ENCODE measurements around the gene MYDGF. TPM values are rescaled to one million over a fixed set of nuclear protein-coding genes. Genes with fewer than 3 reads are reported as not detected.

Gene MYDGF
- total and polyA plus RNA-seq, 8 donors, result 70.0 to 156 (median 82.7) TPM

GRCh38 chr19:4662812-4663211 is 7.3 kb downstream of the MYDGF start:
- no peak for ATAC-seq
- intact Hi-C loops (cut with DNase I), result no loop called here
- no peaks in the 10 kb centered on the region for H3K9me3 ChIP-seq
- no peak overlapping the region for H3K27ac ChIP-seq
- no peaks in the 10 kb centered on the region for H3K27me3 ChIP-seq
- DNase-seq, result no peak
- no peak overlapping the region for H3K4me3 ChIP-seq
- peaks cover 0 to 93% of the 10 kb centered on the region in 2 donors for H3K36me3 ChIP-seq
- TF ChIP-seq, protein P1, sequence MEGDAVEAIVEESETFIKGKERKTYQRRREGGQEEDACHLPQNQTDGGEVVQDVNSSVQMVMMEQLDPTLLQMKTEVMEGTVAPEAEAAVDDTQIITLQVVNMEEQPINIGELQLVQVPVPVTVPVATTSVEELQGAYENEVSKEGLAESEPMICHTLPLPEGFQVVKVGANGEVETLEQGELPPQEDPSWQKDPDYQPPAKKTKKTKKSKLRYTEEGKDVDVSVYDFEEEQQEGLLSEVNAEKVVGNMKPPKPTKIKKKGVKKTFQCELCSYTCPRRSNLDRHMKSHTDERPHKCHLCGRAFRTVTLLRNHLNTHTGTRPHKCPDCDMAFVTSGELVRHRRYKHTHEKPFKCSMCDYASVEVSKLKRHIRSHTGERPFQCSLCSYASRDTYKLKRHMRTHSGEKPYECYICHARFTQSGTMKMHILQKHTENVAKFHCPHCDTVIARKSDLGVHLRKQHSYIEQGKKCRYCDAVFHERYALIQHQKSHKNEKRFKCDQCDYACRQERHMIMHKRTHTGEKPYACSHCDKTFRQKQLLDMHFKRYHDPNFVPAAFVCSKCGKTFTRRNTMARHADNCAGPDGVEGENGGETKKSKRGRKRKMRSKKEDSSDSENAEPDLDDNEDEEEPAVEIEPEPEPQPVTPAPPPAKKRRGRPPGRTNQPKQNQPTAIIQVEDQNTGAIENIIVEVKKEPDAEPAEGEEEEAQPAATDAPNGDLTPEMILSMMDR (IDR thresholded peaks at IDR 0.05), result no peak
- H3K4me1 ChIP-seq, result peaks cover 0 to 14% of the 10 kb centered on the region in 2 donors

GRCh38 chr19:4662020-4662695 is 8.0 kb downstream of the MYDGF start:
- Histone ChIP-seq H3K27ac (no peak overlapping the region), H3K36me3 (peaks cover 0 to 93% of the 10 kb centered on the region in 2 donors), H3K9me3 (no peaks in the 10 kb centered on the region), H3K27me3 (no peaks in the 10 kb centered on the region), H3K4me3 (no peak overlapping the region), H3K4me1 (peaks cover 0 to 7% of the 10 kb centered on the region in 2 donors)
- ATAC-seq (no peak), DNase-seq (no peak)
- TF ChIP-seq, protein P1 (IDR thresholded peaks at IDR 0.05), result no peak
- intact Hi-C loops (cut with DNase I), result no loop called here

- ATAC-seq (no peak), DNase-seq (no peak)
- H3K27ac ChIP-seq, result no peak overlapping the region
- H3K4me3 ChIP-seq, result no peak overlapping the region
- H3K4me1 ChIP-seq, result no peaks in the 10 kb centered on the region
- intact Hi-C loops (cut with DNase I), result no loop called here
- H3K27me3 ChIP-seq, result no peaks in the 10 kb centered on the region
- TF ChIP-seq, protein P1 (IDR thresholded peaks at IDR 0.05), result no peak
- H3K9me3 ChIP-seq, result no peaks in the 10 kb centered on the region
- H3K36me3 ChIP-seq, result peaks cover 0 to 93% of the 10 kb centered on the region in 2 donors
Measured at GRCh38 chr19:4660993-4661392, 9.1 kb downstream of the MYDGF start.

- Histone ChIP-seq H3K27ac (no peak overlapping the region), H3K4me3 (no peak overlapping the region), H3K36me3 (peaks cover 0 to 93% of the 10 kb centered on the region in 2 donors), H3K4me1 (no peaks in the 10 kb centered on the region), H3K9me3 (no peaks in the 10 kb centered on the region), H3K27me3 (no peaks in the 10 kb centered on the region)
- intact Hi-C loops (cut with DNase I), result no loop called here
- DNase-seq, result no peak
- TF ChIP-seq, protein P1 (IDR thresholded peaks at IDR 0.05), result no peak
- ATAC-seq, result peak; percentile 43
Measured at GRCh38 chr19:4660181-4660791, 9.9 kb downstream of the MYDGF start.

DNA sequence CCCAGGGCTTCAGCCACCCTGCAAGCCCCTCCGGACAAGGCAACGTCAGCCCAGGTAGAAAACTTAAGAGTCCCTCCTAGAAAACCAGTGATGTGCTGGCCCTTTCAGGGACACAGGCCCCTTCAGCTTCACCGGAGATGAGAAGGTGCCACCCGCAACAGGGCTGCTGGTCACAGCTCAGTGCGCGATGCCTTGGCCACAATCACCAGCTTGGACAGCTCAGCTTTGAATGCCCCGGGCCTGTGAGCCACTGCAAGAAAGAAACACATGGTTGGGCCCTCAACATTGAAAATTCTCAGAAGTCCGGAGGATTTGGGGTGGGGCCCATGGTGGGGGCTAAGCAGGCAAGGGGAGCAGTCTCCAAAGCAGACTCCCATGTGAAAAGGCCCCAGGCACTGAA is 12.3 kb downstream of the MYDGF start:
- H3K36me3 ChIP-seq, result peaks cover 0 to 92% of the 10 kb centered on the region in 2 donors
- no peak for ATAC-seq
- intact Hi-C loops (cut with DNase I), result no loop called here

More for the DNA sequence above, 12.3 kb downstream of the MYDGF start:
- H3K4me1 ChIP-seq, result no peaks in the 10 kb centered on the region
- no peak overlapping the region for H3K27ac ChIP-seq
- no peaks in the 10 kb centered on the region for H3K27me3 ChIP-seq
- no peak overlapping the region for H3K4me3 ChIP-seq
- DNase-seq, result no peak
- TF ChIP-seq, protein P1 (IDR thresholded peaks at IDR 0.05), result no peak
- no peaks in the 10 kb centered on the region for H3K9me3 ChIP-seq

All from left lung (tissue), 10 donors.